ENCODE measurements around the gene EMC10. TPM values are rescaled to one million over a fixed set of nuclear protein-coding genes. Genes with fewer than 3 reads are reported as not detected.

Gene EMC10
- total RNA-seq, 1 experiment from 2014 or later, result 109 TPM

- H3K23ac ChIP-seq (ENCODE audit: insufficient read length, low read depth, low read length), result no peak overlapping the region
- no peak overlapping the region for H2BK5ac ChIP-seq (ENCODE audit: insufficient read length, low read length)
- peaks cover 10 to 21% of the 10 kb centered on the region in 2 experiments for H3K9me3 Mint-ChIP-seq
- no peak overlapping the region for H2AK5ac ChIP-seq (ENCODE audit: insufficient read length, low read length)
- H3K14ac ChIP-seq (ENCODE audit: insufficient read depth, low read length), result no peak overlapping the region
- H3K79me2 ChIP-seq (ENCODE audit: insufficient read depth, low read length), result peaks cover 5% of the 10 kb centered on the region; the same call in 1 of the 2 replicates
- H4K91ac ChIP-seq (ENCODE audit: insufficient read length, low read depth, low read length), result no peak overlapping the region
- no CpG with 5 or more reads among the region's 12 CpGs for WGBS (ENCODE audit: extremely low coverage, insufficient read length, low lambda C conversion rate)
- H3K27ac ChIP-seq (ENCODE audit: insufficient read length, low read depth, low read length), result no peak overlapping the region
- TF ChIP-seq CTCF (conservative IDR thresholded peaks at IDR 0.05), result no peak
- peaks cover 9% of the 10 kb centered on the region for H3K79me1 ChIP-seq (ENCODE audit: insufficient read depth, low read depth, low read length, poor library complexity, severe bottlenecking)
- no peak overlapping the region for H3K18ac ChIP-seq (ENCODE audit: insufficient read length, low read depth, low read length)
- no peak overlapping the region for H2BK12ac ChIP-seq (ENCODE audit: insufficient read length, low read depth, low read length)
- no peak overlapping the region for H3K4me2 ChIP-seq (ENCODE audit: insufficient read depth, insufficient read length, low read length)
- H3K4me3 Mint-ChIP-seq, result peak overlapping the region; percentile 96 to 99
- H3K27me3 ChIP-seq (ENCODE audit: insufficient read depth, low read length), result no peaks in the 10 kb centered on the region
- no peaks in the 10 kb centered on the region for H4K20me1 ChIP-seq (ENCODE audit: control insufficient read depth, insufficient read depth, insufficient read length)
- peak overlapping the region in 1 of 3 experiments; percentile 22; a peak in 1 of 7 replicates for H3K27ac Mint-ChIP-seq
- H2BK15ac ChIP-seq (ENCODE audit: low read depth, low read length), result no peak overlapping the region
- H2BK20ac ChIP-seq (ENCODE audit: low read depth, low read length, poor library complexity, severe bottlenecking), result no peak overlapping the region
- H3K4ac ChIP-seq (ENCODE audit: low read depth, low read length), result no peak overlapping the region
- H3T11ph ChIP-seq (ENCODE audit: low read length), result no peak overlapping the region
- peaks cover 7% of the 10 kb centered on the region for H3K9me3 ChIP-seq (ENCODE audit: control insufficient read depth, low read depth, low read length)
- H3K56ac ChIP-seq (ENCODE audit: insufficient read length, low read depth, low read length), result no peak overlapping the region
- H3K4me1 ChIP-seq (ENCODE audit: insufficient read depth, low read length), result peaks cover 4% of the 10 kb centered on the region; the same call in 1 of the 2 replicates
- DNase-seq, result no peak
- no peak overlapping the region for H4K5ac ChIP-seq (ENCODE audit: insufficient read length, low read depth, low read length)
- H3K36me3 Mint-ChIP-seq (ENCODE audit: insufficient read depth in 1 of 3, low read depth in 3 of 3), result peaks cover 23 to 27% (median 26%) of the 10 kb centered on the region in 3 experiments
- H3K27me3 Mint-ChIP-seq (ENCODE audit: low read depth), result peaks cover 2% of the 10 kb centered on the region
- H3K9ac ChIP-seq (ENCODE audit: extremely low read depth, insufficient read length, low read length), result no peak overlapping the region
- H4K8ac ChIP-seq (replicated peaks; ENCODE audit: insufficient read length, low read depth, low read length), result no peak overlapping the region
- no peak overlapping the region for H2BK120ac ChIP-seq (ENCODE audit: low read depth, low read length, poor library complexity, severe bottlenecking)
- peaks cover 8 to 21% of the 10 kb centered on the region in 2 experiments for H3K4me1 Mint-ChIP-seq
- no peaks in the 10 kb centered on the region for H3K23me2 ChIP-seq (ENCODE audit: insufficient read length, low read depth, low read length, poor library complexity, severe bottlenecking)
- no peak overlapping the region for H2AFZ ChIP-seq (ENCODE audit: low read length)
These were observed 1.2 kb upstream of the EMC10 start for GRCh38 chr19:50475101-50475568.
